Measurements from ENCODE around the gene ARHGEF28. TPM values are rescaled to one million over a fixed set of nuclear protein-coding genes. Genes with fewer than 3 reads are reported as not detected.

The ARHGEF28 gene
- total RNA-seq, 1 donor = 0.27 TPM

- no peak for DNase-seq (ENCODE audit: low read depth in 2 of 3, low spot score in 2 of 3)
These were observed 28.3 kb downstream of the ARHGEF28 start for GRCh38 chr5:73654171-73654811.

- DNase-seq (ENCODE audit: low read depth in 2 of 3, low spot score in 2 of 3) = no peak
These were observed 28.9 kb downstream of the ARHGEF28 start for GRCh38 chr5:73654819-73655318.

- DNase-seq (ENCODE audit: low read depth in 2 of 3, low spot score in 2 of 3) = no peak
These were observed 29.6 kb downstream of the ARHGEF28 start for GRCh38 chr5:73655521-73656160.

GRCh38 chr5:73661753-73662152 lies 35.8 kb downstream of the ARHGEF28 start:
- DNase-seq (ENCODE audit: low read depth in 2 of 3, low spot score in 2 of 3) = no peak

DNA sequence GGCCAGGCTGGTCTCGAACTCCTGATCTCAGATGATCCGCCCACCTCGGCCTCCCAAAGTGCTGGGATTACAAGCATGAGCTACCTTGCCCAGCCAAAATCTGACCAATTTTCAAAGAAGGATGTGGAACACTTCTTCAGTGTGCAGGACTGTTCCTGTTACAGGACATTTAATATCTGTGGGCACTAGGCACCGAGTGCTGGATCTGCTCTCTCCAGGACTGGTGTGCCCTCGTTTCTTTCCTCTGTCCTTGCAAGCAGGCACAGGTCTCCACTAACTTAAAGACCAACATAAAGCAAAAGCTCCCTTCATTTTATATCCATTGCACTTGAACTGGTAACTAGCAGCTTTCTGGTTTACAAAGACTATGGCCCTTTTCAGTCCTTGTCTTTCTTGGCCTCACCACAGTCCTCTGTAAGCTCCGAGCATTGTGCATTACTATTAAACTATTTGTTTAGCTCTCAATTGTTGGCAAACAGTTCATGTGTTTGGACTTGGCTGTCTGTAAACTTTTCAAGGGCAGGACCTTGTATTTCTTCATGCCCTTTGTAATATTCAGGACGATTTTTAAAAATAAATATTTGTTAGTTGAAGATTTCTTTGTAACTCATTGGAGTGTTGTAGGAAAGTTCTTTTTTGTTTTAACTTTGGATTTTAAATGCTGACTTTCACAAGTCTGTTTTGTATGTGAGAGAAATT lies 37.3 kb downstream of the ARHGEF28 start:
- no peak for DNase-seq (ENCODE audit: low read depth in 2 of 3, low spot score in 2 of 3)

- DNase-seq (ENCODE audit: low read depth in 2 of 3, low spot score in 2 of 3) = no peak
These were observed 37.9 kb downstream of the ARHGEF28 start for GRCh38 chr5:73663860-73664240.

- DNase-seq (ENCODE audit: low read depth in 2 of 3, low spot score in 2 of 3) = no peak
These were observed 38.8 kb downstream of the ARHGEF28 start for GRCh38 chr5:73664796-73665195.

- no peak for DNase-seq (ENCODE audit: low read depth in 2 of 3, low spot score in 2 of 3)
These were observed 40.9 kb downstream of the ARHGEF28 start for GRCh38 chr5:73666891-73667290.

GRCh38 chr5:73668017-73668416 lies 42.0 kb downstream of the ARHGEF28 start:
- DNase-seq (ENCODE audit: low read depth in 2 of 3, low spot score in 2 of 3) = no peak

- no peak for DNase-seq (ENCODE audit: low read depth in 2 of 3, low spot score in 2 of 3)
These were observed 42.6 kb downstream of the ARHGEF28 start for GRCh38 chr5:73668486-73669111.

DNA sequence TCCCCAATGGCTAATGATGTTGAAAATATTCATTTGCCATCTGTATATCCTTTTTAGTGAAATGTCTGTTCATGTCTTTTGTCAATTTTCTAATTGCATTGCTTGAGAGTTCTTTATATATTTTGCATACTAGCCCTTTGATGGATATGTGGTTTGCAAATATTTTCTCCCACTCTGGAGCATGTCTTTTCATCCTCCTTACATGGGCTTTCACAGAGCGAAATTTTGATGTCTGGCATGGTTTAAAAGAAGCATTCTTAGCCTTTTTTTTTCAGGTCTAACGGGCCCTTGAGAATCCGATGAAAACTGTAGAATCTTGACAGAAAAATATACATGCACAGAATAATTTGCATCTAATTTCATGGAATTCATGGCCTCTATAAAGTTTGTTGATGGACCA lies 44.7 kb downstream of the ARHGEF28 start:
- DNase-seq (ENCODE audit: low read depth in 2 of 3, low spot score in 2 of 3) = no peak

GRCh38 chr5:73672132-73672531 lies 46.1 kb downstream of the ARHGEF28 start:
- peak in 2 of 3 donors; percentile 14 to 26 for DNase-seq (ENCODE audit: low read depth in 2 of 3, low spot score in 2 of 3)

GRCh38 chr5:73673161-73673591 lies 47.2 kb downstream of the ARHGEF28 start:
- peak in 2 of 3 donors; percentile 29 to 61 for DNase-seq (ENCODE audit: low read depth in 2 of 3, low spot score in 2 of 3)

DNA sequence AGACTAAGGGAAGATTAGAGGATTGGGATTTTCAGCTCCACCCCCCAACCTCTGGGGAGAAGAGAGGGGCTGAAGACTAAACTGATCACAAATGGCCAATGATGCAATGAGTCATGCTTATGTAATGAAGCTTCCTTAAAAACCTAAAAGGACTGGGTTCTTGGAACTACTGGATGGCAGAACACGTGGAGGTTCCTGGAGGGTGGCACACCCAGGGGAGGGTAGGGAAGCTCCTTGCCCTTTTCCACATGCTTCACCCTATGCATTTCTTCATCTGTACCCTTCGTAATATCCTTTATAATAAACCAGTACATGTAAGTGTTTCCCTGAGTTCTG lies 48.6 kb downstream of the ARHGEF28 start:
- no peak for DNase-seq (ENCODE audit: low read depth in 2 of 3, low spot score in 2 of 3)

GRCh38 chr5:73678322-73678740 lies 52.3 kb downstream of the ARHGEF28 start:
- DNase-seq (ENCODE audit: low read depth in 2 of 3, low spot score in 2 of 3) = no peak

- DNase-seq (ENCODE audit: low read depth in 2 of 3, low spot score in 2 of 3) = no peak
These were observed 52.8 kb downstream of the ARHGEF28 start for GRCh38 chr5:73678807-73679206.

GRCh38 chr5:73682176-73682575 lies 56.2 kb downstream of the ARHGEF28 start:
- no peak for DNase-seq (ENCODE audit: low read depth in 2 of 3, low spot score in 2 of 3)

GRCh38 chr5:73684691-73685090 lies 58.7 kb downstream of the ARHGEF28 start:
- DNase-seq (ENCODE audit: low read depth in 2 of 3, low spot score in 2 of 3) = no peak

GRCh38 chr5:73686912-73687311 lies 60.9 kb downstream of the ARHGEF28 start:
- DNase-seq (ENCODE audit: low read depth in 2 of 3, low spot score in 2 of 3) = no peak

DNA sequence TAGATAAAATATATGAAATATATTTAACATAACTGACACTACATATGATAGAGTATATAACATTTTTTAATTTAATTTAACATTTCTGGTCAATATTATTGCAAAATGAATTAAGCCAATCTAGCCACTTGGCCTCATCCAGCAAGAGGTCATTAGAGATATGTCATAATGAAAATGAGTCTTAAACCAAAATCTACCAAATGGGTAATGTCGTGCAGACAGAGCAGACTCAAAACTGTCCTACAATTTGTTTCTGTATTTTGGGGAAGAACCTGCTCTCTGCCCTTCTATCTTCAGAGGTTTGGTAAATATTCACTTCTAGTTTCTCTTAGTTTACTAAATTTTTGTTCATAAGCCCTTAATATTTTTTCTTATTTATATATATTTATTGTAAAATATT lies 61.4 kb downstream of the ARHGEF28 start:
- no peak for DNase-seq (ENCODE audit: low read depth in 2 of 3, low spot score in 2 of 3)

DNA sequence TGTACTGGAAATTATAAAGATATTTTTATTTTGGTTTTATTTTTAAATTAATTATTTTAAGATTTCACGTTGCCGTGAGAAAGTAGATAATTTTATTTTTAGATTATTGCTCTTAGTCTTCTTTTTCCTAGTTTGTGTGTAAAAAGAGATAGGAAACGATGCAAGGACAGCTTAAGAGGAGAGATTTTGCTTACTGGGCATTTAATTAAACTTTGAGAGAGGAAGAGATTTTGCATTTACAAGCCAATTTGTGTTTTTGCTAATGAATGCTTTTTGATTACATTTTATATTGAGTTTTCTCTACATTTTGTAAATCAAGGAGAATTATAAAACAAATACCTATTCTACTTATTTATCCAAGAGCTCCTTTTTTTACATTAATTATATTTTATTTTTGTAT lies 64.0 kb downstream of the ARHGEF28 start:
- DNase-seq (ENCODE audit: low read depth in 2 of 3, low spot score in 2 of 3) = no peak
